Stimulated activated naive B cell treated with anti-CD40 and anti-IgM and Interleukin-4, amounts not matched to agents 10 μg/mL and 1 μg/mL and 100 μg/mL, for 72 hours (primary cell): ENCODE measurements around the gene HS3ST5.
"Not testable (repeated sequence)": the region's sequence is repeated elsewhere in the genome, so short reads cannot be mapped to it uniquely, and the experiment has no call there.

ENCODE experiments used
- ATAC-seq, 2 donors: fragments of 150-1000 bp; cut with Tn5 transposase; replicated peaks; 2 replicates each; pipeline ENCODE4 v1.10.0; 2021; ENCODE audit warnings: moderate library complexity in 1 of 2
- DNase-seq: peaks from one replicate; pipeline ENCODE4 v3.0.0; 2021
- H3K27ac Mint-ChIP-seq: one replicate; pipeline ENCODE4 v1.8.0; 2022; ENCODE audit warnings: mild to moderate bottlenecking, mixed read lengths
- H3K27me3 Mint-ChIP-seq, 2 donors: one replicate each; pipeline ENCODE4 v1.8.0; 2022; ENCODE audit warnings: mixed read lengths in 2 of 2
- H3K36me3 Mint-ChIP-seq, 2 donors: one replicate each; pipeline ENCODE4 v1.8.0; 2022; ENCODE audit warnings: mixed read lengths in 2 of 2, mild to moderate bottlenecking in 1 of 2
- H3K4me1 Mint-ChIP-seq, 2 donors: one replicate each; pipeline ENCODE4 v1.8.0; 2022; ENCODE audit warnings: mixed read lengths in 2 of 2, mild to moderate bottlenecking in 1 of 2
- H3K4me3 Mint-ChIP-seq, 2 donors: one replicate each; pipeline ENCODE4 v1.8.0; 2022; ENCODE audit warnings: mild to moderate bottlenecking in 2 of 2, mixed read lengths in 2 of 2, moderate library complexity in 1 of 2
- H3K9me3 Mint-ChIP-seq, 2 donors: one replicate each; pipeline ENCODE4 v1.8.0; 2022; ENCODE audit warnings: mixed read lengths in 2 of 2, mild to moderate bottlenecking in 1 of 2

The HS3ST5 gene

DNA sequence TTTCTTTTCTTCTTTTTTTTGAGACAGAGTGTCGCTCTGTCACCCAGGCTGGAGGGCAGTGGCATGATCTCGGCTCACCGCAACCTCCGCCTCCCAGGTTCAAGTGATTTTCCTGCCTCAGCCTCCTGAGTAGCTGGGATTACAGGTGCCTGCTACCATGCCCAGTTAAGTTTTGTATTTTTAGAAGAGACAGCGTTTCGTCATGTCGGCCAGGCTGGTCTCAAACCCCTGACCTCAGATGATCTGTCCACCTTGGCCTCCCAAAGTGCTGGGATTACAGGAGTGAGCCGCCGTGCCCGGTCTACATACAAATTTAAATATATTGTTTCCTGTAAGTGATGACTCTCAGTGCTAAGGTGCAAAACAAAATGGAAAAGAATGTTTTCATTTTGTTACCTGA, 124.8 kb downstream of the HS3ST5 start:
- not testable (repeated sequence) for H3K36me3 Mint-ChIP-seq, H3K4me1 Mint-ChIP-seq, H3K27me3 Mint-ChIP-seq, H3K27ac Mint-ChIP-seq, ATAC-seq, DNase-seq, H3K4me3 Mint-ChIP-seq, H3K9me3 Mint-ChIP-seq

DNA sequence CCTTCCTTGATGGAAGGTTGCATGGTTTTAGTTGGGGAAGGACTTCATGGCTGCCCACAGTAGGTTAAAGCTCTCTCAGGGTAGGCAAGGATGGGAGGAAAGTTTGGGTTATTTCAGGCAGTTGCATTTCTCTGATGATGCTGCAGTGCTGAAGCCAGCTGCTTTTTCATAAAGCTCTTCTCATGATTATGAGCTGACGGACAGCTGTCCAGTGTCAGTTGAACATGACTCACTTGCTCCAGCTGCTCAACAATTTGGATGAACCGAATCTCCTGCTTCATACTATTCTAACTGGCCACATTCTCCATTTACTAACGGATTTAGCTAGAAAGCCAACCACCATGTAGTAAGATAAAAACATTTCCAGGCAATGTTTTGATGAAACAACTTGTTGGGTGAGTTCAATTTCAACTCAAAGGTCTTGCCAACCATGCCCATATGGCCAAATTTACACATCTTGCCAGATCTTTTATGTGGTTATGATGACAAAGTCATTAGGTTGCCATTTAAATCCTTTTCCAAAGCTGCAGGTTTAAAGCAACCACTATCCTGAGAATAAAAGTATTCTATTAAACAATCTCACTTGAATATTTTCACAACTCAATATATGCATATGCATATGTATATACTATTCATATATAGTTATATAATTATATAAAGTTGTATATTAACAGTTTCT, 125.9 kb downstream of the HS3ST5 start:
- Mint-ChIP-seq H3K9me3 (peaks cover 2 to 5% of the 10 kb centered on the region in 2 donors), H3K27ac (no peak overlapping the region), H3K4me1 (no peaks in the 10 kb centered on the region), H3K4me3 (no peak overlapping the region), H3K36me3 (no peaks in the 10 kb centered on the region), H3K27me3 (no peaks in the 10 kb centered on the region)
- DNase-seq: no peak
- no peak for ATAC-seq

- H3K27me3 Mint-ChIP-seq: no peaks in the 10 kb centered on the region
- DNase-seq (no peak), ATAC-seq (no peak)
- H3K36me3 Mint-ChIP-seq: no peaks in the 10 kb centered on the region
- H3K9me3 Mint-ChIP-seq: peaks cover 2% of the 10 kb centered on the region in 2 donors
- no peak overlapping the region for H3K27ac Mint-ChIP-seq
- no peaks in the 10 kb centered on the region for H3K4me1 Mint-ChIP-seq
- H3K4me3 Mint-ChIP-seq: no peak overlapping the region
Measured at GRCh38 chr6:114210467-114210866, 132.4 kb downstream of the HS3ST5 start.

GRCh38 chr6:114203460-114203859, 139.4 kb downstream of the HS3ST5 start:
- Mint-ChIP-seq H3K4me3 (no peak overlapping the region), H3K4me1 (no peaks in the 10 kb centered on the region), H3K27me3 (no peaks in the 10 kb centered on the region), H3K9me3 (no peaks in the 10 kb centered on the region), H3K36me3 (no peaks in the 10 kb centered on the region), H3K27ac (no peak overlapping the region)
- no peak for DNase-seq
- no peak for ATAC-seq

GRCh38 chr6:114202389-114202788, 140.4 kb downstream of the HS3ST5 start:
- H3K27me3 Mint-ChIP-seq: no peaks in the 10 kb centered on the region
- H3K4me3 Mint-ChIP-seq: no peak overlapping the region

DNA sequence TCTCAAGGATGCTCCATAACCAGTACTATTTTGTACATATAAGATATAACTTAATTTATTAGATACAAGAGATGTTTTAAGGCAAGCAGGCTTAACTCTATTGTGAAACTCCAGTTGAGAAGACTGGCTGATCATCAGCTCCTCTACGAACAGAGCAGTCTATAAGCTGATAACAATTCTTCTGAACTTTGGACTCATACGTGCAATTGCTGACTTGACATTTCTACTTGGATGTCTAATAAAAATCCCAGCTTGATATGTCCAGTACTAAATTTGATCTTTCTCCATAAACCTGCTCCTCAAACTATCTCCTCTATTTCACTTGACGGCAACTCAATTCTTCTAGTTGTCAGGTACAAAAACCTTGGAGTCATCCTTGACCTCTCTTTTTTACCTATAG, 141.9 kb downstream of the HS3ST5 start:
- DNase-seq (no peak), ATAC-seq (no peak)
- H3K4me1 Mint-ChIP-seq: no peaks in the 10 kb centered on the region
- H3K27ac Mint-ChIP-seq: no peak overlapping the region
- H3K36me3 Mint-ChIP-seq: no peaks in the 10 kb centered on the region
- H3K4me3 Mint-ChIP-seq: no peak overlapping the region
- no peaks in the 10 kb centered on the region for H3K9me3 Mint-ChIP-seq
- H3K27me3 Mint-ChIP-seq: no peaks in the 10 kb centered on the region

More at GRCh38 chr6:114202389-114202788, 140.4 kb downstream of the HS3ST5 start:
- ATAC-seq (no peak), DNase-seq (no peak)
- Mint-ChIP-seq H3K36me3 (no peaks in the 10 kb centered on the region), H3K9me3 (no peaks in the 10 kb centered on the region), H3K4me1 (no peaks in the 10 kb centered on the region), H3K27ac (no peak overlapping the region)

DNA sequence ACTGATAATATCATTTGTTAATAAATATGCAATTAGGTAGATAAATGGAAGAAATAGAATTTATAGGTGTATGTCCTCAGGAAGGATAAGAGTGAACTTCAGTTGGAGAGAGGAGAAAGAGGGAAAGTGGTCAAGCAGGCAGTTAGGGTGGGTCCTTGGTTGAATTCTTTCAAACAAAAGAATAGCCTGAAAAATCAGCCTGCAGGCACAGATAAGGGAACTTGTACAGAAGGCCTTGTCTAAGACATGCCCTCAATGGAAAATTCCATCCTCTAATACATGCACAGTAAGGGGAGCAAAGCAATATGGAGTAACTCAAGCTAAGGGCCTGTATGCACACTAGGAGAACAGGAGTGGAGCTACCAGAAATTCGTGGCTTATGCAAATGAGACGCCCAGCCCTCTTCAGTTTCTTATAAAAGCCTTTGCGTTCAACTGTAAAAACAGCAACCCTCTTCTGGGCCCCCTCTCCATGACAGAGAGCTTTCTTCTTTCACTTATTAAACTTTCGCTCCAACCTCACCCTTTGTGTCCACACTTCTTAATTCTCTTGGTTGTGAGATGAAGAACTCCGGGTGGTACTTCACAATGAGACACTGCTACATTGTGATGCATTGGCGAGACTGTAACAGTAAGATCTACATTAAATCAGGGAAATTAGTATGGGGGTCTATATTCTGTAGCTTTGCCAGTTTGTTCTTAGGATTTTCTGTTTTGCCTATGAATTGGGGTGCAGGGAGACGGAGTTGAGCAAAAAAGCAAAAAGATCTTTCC, 147.0 kb downstream of the HS3ST5 start:
- no peaks in the 10 kb centered on the region for H3K36me3 Mint-ChIP-seq
- ATAC-seq (no peak), DNase-seq (no peak)
- no peak overlapping the region for H3K27ac Mint-ChIP-seq
- H3K4me1 Mint-ChIP-seq: no peaks in the 10 kb centered on the region
- peaks cover 0 to 4% of the 10 kb centered on the region in 2 donors for H3K27me3 Mint-ChIP-seq
- no peak overlapping the region for H3K4me3 Mint-ChIP-seq
- no peaks in the 10 kb centered on the region for H3K9me3 Mint-ChIP-seq

GRCh38 chr6:114195027-114195365, 147.8 kb downstream of the HS3ST5 start:
- H3K27ac Mint-ChIP-seq: no peak overlapping the region
- peaks cover 0 to 4% of the 10 kb centered on the region in 2 donors for H3K27me3 Mint-ChIP-seq
- no peak overlapping the region for H3K4me3 Mint-ChIP-seq
- DNase-seq (no peak), ATAC-seq (no peak)
- H3K36me3 Mint-ChIP-seq: no peaks in the 10 kb centered on the region
- H3K4me1 Mint-ChIP-seq: no peaks in the 10 kb centered on the region
- no peaks in the 10 kb centered on the region for H3K9me3 Mint-ChIP-seq

DNA sequence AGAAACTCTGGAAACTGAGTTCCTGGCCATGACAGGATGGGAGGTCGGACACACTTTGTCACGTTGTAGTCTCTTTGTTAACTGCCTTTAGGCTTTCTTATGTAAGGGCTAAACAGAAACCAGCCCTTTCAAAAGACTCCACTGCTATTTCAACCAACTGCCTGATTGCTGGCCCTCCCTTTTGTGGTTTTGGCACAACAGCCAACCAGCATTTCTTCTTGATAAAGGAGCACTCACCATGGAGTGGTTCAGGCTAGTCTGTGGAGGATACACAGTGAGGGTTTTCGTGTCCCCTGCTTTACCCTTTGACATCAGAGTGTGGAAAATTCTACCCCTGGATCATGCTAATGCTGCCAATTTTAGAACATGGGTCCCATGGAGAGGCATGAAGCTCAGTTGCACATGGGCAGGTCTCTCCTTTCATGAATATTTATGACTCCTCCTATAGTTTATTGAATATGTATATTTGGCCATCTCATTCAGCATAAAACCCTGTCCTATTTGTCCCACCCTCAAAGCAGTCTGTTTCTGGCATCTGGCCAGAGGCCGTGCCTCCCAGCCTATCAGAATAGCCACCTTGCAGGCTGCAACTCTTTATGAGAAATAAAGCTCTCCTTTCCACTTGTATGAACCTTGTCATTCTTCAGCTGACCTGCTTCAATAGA, 148.3 kb downstream of the HS3ST5 start:
- Mint-ChIP-seq H3K4me1 (no peaks in the 10 kb centered on the region), H3K4me3 (no peak overlapping the region), H3K36me3 (no peaks in the 10 kb centered on the region), H3K27me3 (peaks cover 0 to 4% of the 10 kb centered on the region in 2 donors), H3K27ac (no peak overlapping the region), H3K9me3 (no peaks in the 10 kb centered on the region)
- ATAC-seq: no peak
- no peak for DNase-seq

- no peak overlapping the region for H3K27ac Mint-ChIP-seq
- no peak for ATAC-seq
- H3K9me3 Mint-ChIP-seq: peaks cover 0 to 1% of the 10 kb centered on the region in 2 donors
- H3K4me3 Mint-ChIP-seq: no peak overlapping the region
- H3K4me1 Mint-ChIP-seq: no peaks in the 10 kb centered on the region
- no peak for DNase-seq
- no peaks in the 10 kb centered on the region for H3K36me3 Mint-ChIP-seq
- H3K27me3 Mint-ChIP-seq: no peaks in the 10 kb centered on the region
Measured at GRCh38 chr6:114187563-114187962, 155.3 kb downstream of the HS3ST5 start.

DNA sequence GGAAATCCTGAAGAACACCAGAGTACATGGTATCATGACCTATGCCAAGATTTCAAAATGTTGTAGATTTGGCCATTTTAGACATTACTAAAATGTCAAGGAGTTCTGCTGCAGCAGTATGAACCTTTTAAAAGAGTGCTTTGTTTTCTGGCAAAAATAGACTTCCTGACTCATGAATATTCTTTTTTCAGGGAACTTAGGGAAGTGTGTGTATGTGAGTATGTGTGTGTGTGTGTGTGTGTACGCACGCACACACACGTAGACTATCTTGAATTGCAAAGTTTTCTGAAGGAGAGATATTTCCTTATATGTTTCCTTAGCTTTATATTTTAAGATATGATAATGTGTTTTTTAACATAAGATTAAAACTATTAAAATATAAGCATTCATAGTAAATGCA, 161.2 kb downstream of the HS3ST5 start:
- no peak overlapping the region for H3K27ac Mint-ChIP-seq
- peaks cover 0 to 1% of the 10 kb centered on the region in 2 donors for H3K9me3 Mint-ChIP-seq
- no peak for ATAC-seq
- H3K27me3 Mint-ChIP-seq: no peaks in the 10 kb centered on the region
- DNase-seq: no peak
- no peak overlapping the region for H3K4me3 Mint-ChIP-seq
- no peaks in the 10 kb centered on the region for H3K36me3 Mint-ChIP-seq
- no peaks in the 10 kb centered on the region for H3K4me1 Mint-ChIP-seq

- Mint-ChIP-seq H3K4me1 (no peaks in the 10 kb centered on the region), H3K9me3 (peaks cover 0 to 1% of the 10 kb centered on the region in 2 donors), H3K27me3 (no peaks in the 10 kb centered on the region), H3K36me3 (no peaks in the 10 kb centered on the region), H3K27ac (no peak overlapping the region), H3K4me3 (no peak overlapping the region)
- DNase-seq (no peak), ATAC-seq (no peak)
Measured at GRCh38 chr6:114179411-114179810, 163.4 kb downstream of the HS3ST5 start.

- H3K36me3 Mint-ChIP-seq: no peaks in the 10 kb centered on the region
- no peak overlapping the region for H3K27ac Mint-ChIP-seq
- H3K4me3 Mint-ChIP-seq: no peak overlapping the region
- no peak for DNase-seq
- H3K27me3 Mint-ChIP-seq: no peaks in the 10 kb centered on the region
- H3K9me3 Mint-ChIP-seq: no peaks in the 10 kb centered on the region
- ATAC-seq: no peak
- no peaks in the 10 kb centered on the region for H3K4me1 Mint-ChIP-seq
Measured at GRCh38 chr6:114176726-114177125, 166.1 kb downstream of the HS3ST5 start.

- H3K9me3 Mint-ChIP-seq: no peaks in the 10 kb centered on the region
- H3K4me1 Mint-ChIP-seq: no peaks in the 10 kb centered on the region
- DNase-seq (no peak), ATAC-seq (no peak)
- H3K36me3 Mint-ChIP-seq: no peaks in the 10 kb centered on the region
- no peak overlapping the region for H3K27ac Mint-ChIP-seq
- H3K27me3 Mint-ChIP-seq: no peaks in the 10 kb centered on the region
- H3K4me3 Mint-ChIP-seq: no peak overlapping the region
Measured at GRCh38 chr6:114172576-114173260, 170.1 kb downstream of the HS3ST5 start.
